Activated CD4-positive, alpha-beta T cell treated with anti-CD3 and anti-CD28 coated beads, Interleukin-2, amount 10 ng/mL, durations not matched to agents 7 days and 5 days (primary cell): ENCODE results near the gene PANX2. TPM values are rescaled to one million over a fixed set of nuclear protein-coding genes. Genes with fewer than 3 reads are reported as not detected.
A peak's percentile ranks its signal among the peaks of the same experiment; 100 is the strongest.
"Not testable (repeated sequence)": the region's sequence is repeated elsewhere in the genome, so short reads cannot be mapped to it uniquely, and the experiment has no call there.

Experiments used
- CTCF ChIA-PET: fragments of 350-600 bp; sonication (Branson Sonifier 250); formaldehyde crosslinking; loops from one replicate; lab custom pipeline; 2021; ENCODE audit warnings: antibody characterized with exemption; lab: Charles Lee
- POLR2A ChIA-PET: fragments of 350-600 bp; sonication (Branson Sonifier 250); formaldehyde crosslinking; loops from one replicate; lab custom pipeline; 2021; ENCODE audit warnings: antibody characterized with exemption; lab: Charles Lee
- DNase-seq: peaks from one replicate; pipeline ENCODE4 v3.0.0-alpha.2; 2020
- H3K27ac Mint-ChIP-seq: one replicate; pipeline ENCODE4 v1.8.0; 2021; ENCODE audit warnings: mild to moderate bottlenecking, moderate library complexity, mixed read lengths
- H3K27me3 Mint-ChIP-seq: one replicate; pipeline ENCODE4 v1.8.0; 2021; ENCODE audit warnings: mixed read lengths
- H3K36me3 Mint-ChIP-seq: one replicate; pipeline ENCODE4 v1.8.0; 2021; ENCODE audit warnings: low read depth, mixed read lengths
- H3K4me1 Mint-ChIP-seq: one replicate; pipeline ENCODE4 v1.8.0; 2021; ENCODE audit warnings: mixed read lengths
- H3K4me3 Mint-ChIP-seq: one replicate; pipeline ENCODE4 v1.8.0; 2021; ENCODE audit warnings: mild to moderate bottlenecking, moderate library complexity, mixed read lengths
- H3K9me3 Mint-ChIP-seq: one replicate; pipeline ENCODE4 v1.8.0; 2021; ENCODE audit warnings: mixed read lengths
- total RNA-seq, 2 experiments: library from RNA; stranded (reverse); gene quantifications; one replicate each; pipeline ENCODE4 v1.2.3, GENCODE V29; 2021

The PANX2 gene
- total RNA-seq, result under 1 TPM; 0.10 TPM

GRCh38 chr22:50170453-50171318, at the start of gene PANX2:
Gene PANX2, plus strand, starts transcription at chr22:50170731. Its CDS starts 0 bp downstream, at chr22:50170731.
- Mint-ChIP-seq H3K27me3 (peaks cover 37% of the 10 kb centered on the region), H3K9me3 (no peaks in the 10 kb centered on the region), H3K36me3 (no peaks in the 10 kb centered on the region), H3K4me3 (peak within 1 kb of the TSS; percentile 59), H3K27ac (no peak within 1 kb of the TSS), H3K4me1 (peaks cover 6% of the 10 kb centered on the region)
- CTCF ChIA-PET, result interaction anchor here (0.7 to 1.3 kb wide), 2 partner anchors 17 to 20 kb away, joined by 3 to 4 read pairs; no protein-coding TSS in a partner anchor
- DNase-seq, result no peak
- POLR2A ChIA-PET, result no interaction called here

GRCh38 chr22:50121202-50121740, 49.3 kb upstream of the PANX2 start:
- Mint-ChIP-seq H3K36me3 (no peaks in the 10 kb centered on the region), H3K4me1 (no peaks in the 10 kb centered on the region), H3K4me3 (no peak overlapping the region), H3K27me3 (peaks cover 18% of the 10 kb centered on the region), H3K27ac (no peak overlapping the region), H3K9me3 (peaks cover 9% of the 10 kb centered on the region)
- no peak for DNase-seq
- CTCF ChIA-PET, result no interaction called here
- POLR2A ChIA-PET, result no interaction called here

GRCh38 chr22:50123119-50123518, 47.4 kb upstream of the PANX2 start:
- no peak for DNase-seq
- Mint-ChIP-seq H3K27me3 (peaks cover 20% of the 10 kb centered on the region), H3K36me3 (no peaks in the 10 kb centered on the region), H3K27ac (no peak overlapping the region), H3K4me3 (no peak overlapping the region), H3K4me1 (no peaks in the 10 kb centered on the region), H3K9me3 (peaks cover 9% of the 10 kb centered on the region)
- POLR2A ChIA-PET, result no interaction called here
- CTCF ChIA-PET, result interaction anchor here (0.7 kb wide), 1 partner anchor 9 kb away, joined by 3 read pairs; no protein-coding TSS in a partner anchor

GRCh38 chr22:50125029-50125428, 45.5 kb upstream of the PANX2 start:
- ChIA-PET CTCF (no interaction called here), POLR2A (no interaction called here)
- no peaks in the 10 kb centered on the region for H3K4me1 Mint-ChIP-seq
- H3K4me3 Mint-ChIP-seq, result no peak overlapping the region
- no peak overlapping the region for H3K27ac Mint-ChIP-seq
- no peaks in the 10 kb centered on the region for H3K36me3 Mint-ChIP-seq
- DNase-seq, result no peak
- H3K27me3 Mint-ChIP-seq, result peaks cover 22% of the 10 kb centered on the region
- peaks cover 9% of the 10 kb centered on the region for H3K9me3 Mint-ChIP-seq

GRCh38 chr22:50129121-50129736, 41.3 kb upstream of the PANX2 start:
- DNase-seq, result no peak
- POLR2A ChIA-PET, result no interaction called here
- Mint-ChIP-seq H3K4me1 (no peaks in the 10 kb centered on the region), H3K4me3 (no peak overlapping the region), H3K27ac (no peak overlapping the region), H3K36me3 (no peaks in the 10 kb centered on the region), H3K27me3 (peaks cover 15% of the 10 kb centered on the region), H3K9me3 (peaks cover 2% of the 10 kb centered on the region)
- CTCF ChIA-PET, result no interaction called here

- Mint-ChIP-seq H3K9me3 (no peaks in the 10 kb centered on the region), H3K4me1 (no peaks in the 10 kb centered on the region), H3K27ac (no peak overlapping the region), H3K4me3 (no peak overlapping the region), H3K36me3 (no peaks in the 10 kb centered on the region), H3K27me3 (peaks cover 22% of the 10 kb centered on the region)
- POLR2A ChIA-PET, result no interaction called here
- CTCF ChIA-PET, result no interaction called here
- no peak for DNase-seq
These were observed 38.6 kb upstream of the PANX2 start for GRCh38 chr22:50131894-50132293.

GRCh38 chr22:50134481-50134880, 36.0 kb upstream of the PANX2 start:
- no peak overlapping the region for H3K27ac Mint-ChIP-seq
- CTCF ChIA-PET, result no interaction called here
- H3K36me3 Mint-ChIP-seq, result no peaks in the 10 kb centered on the region
- peaks cover 20% of the 10 kb centered on the region for H3K27me3 Mint-ChIP-seq
- H3K9me3 Mint-ChIP-seq, result no peaks in the 10 kb centered on the region
- H3K4me3 Mint-ChIP-seq, result no peak overlapping the region
- H3K4me1 Mint-ChIP-seq, result no peaks in the 10 kb centered on the region
- POLR2A ChIA-PET, result no interaction called here
- no peak for DNase-seq

GRCh38 chr22:50136581-50137015, 33.9 kb upstream of the PANX2 start:
- ChIA-PET POLR2A (no interaction called here), CTCF (no interaction called here)
- H3K4me3 Mint-ChIP-seq, result no peak overlapping the region

GRCh38 chr22:50137277-50137676, 33.3 kb upstream of the PANX2 start:
- H3K36me3 Mint-ChIP-seq, CTCF ChIA-PET, H3K4me1 Mint-ChIP-seq, H3K9me3 Mint-ChIP-seq, H3K4me3 Mint-ChIP-seq, DNase-seq, H3K27ac Mint-ChIP-seq, POLR2A ChIA-PET: not testable (repeated sequence)
- H3K27me3 Mint-ChIP-seq, result peaks cover 13% of the 10 kb centered on the region

More at GRCh38 chr22:50136581-50137015, 33.9 kb upstream of the PANX2 start:
- H3K27me3 Mint-ChIP-seq, result peaks cover 13% of the 10 kb centered on the region
- DNase-seq, result no peak
- H3K36me3 Mint-ChIP-seq, result no peaks in the 10 kb centered on the region
- peaks cover 1% of the 10 kb centered on the region for H3K4me1 Mint-ChIP-seq
- no peak overlapping the region for H3K27ac Mint-ChIP-seq
- no peaks in the 10 kb centered on the region for H3K9me3 Mint-ChIP-seq

- POLR2A ChIA-PET, result no interaction called here
- H3K4me1 Mint-ChIP-seq, result peaks cover 1% of the 10 kb centered on the region
- H3K27me3 Mint-ChIP-seq, result peaks cover 11% of the 10 kb centered on the region
- H3K9me3 Mint-ChIP-seq, result no peaks in the 10 kb centered on the region
- H3K36me3 Mint-ChIP-seq, result no peaks in the 10 kb centered on the region
- H3K27ac Mint-ChIP-seq, result no peak overlapping the region
- CTCF ChIA-PET, result no interaction called here
- DNase-seq, result no peak
- H3K4me3 Mint-ChIP-seq, result no peak overlapping the region
These were observed 32.5 kb upstream of the PANX2 start for GRCh38 chr22:50138041-50138440.

GRCh38 chr22:50138988-50139387, 31.5 kb upstream of the PANX2 start:
- peaks cover 12% of the 10 kb centered on the region for H3K27me3 Mint-ChIP-seq
- CTCF ChIA-PET, result no interaction called here
- POLR2A ChIA-PET, result no interaction called here

GRCh38 chr22:50139843-50140415, 30.6 kb upstream of the PANX2 start:
- Mint-ChIP-seq H3K36me3 (no peaks in the 10 kb centered on the region), H3K9me3 (no peaks in the 10 kb centered on the region), H3K27ac (no peak overlapping the region), H3K27me3 (peaks cover 12% of the 10 kb centered on the region), H3K4me3 (no peak overlapping the region), H3K4me1 (peaks cover 1% of the 10 kb centered on the region)
- no peak for DNase-seq
- CTCF ChIA-PET, result no interaction called here
- POLR2A ChIA-PET, result no interaction called here

More at GRCh38 chr22:50138988-50139387, 31.5 kb upstream of the PANX2 start:
- no peaks in the 10 kb centered on the region for H3K9me3 Mint-ChIP-seq
- H3K4me3 Mint-ChIP-seq, result no peak overlapping the region
- no peak overlapping the region for H3K27ac Mint-ChIP-seq
- no peaks in the 10 kb centered on the region for H3K36me3 Mint-ChIP-seq
- DNase-seq, result no peak
- H3K4me1 Mint-ChIP-seq, result peaks cover 1% of the 10 kb centered on the region

GRCh38 chr22:50140615-50141014, 29.9 kb upstream of the PANX2 start:
- ChIA-PET CTCF (no interaction called here), POLR2A (no interaction called here)
- no peaks in the 10 kb centered on the region for H3K36me3 Mint-ChIP-seq

More at GRCh38 chr22:50140615-50141014, 29.9 kb upstream of the PANX2 start:
- peaks cover 12% of the 10 kb centered on the region for H3K27me3 Mint-ChIP-seq
- H3K9me3 Mint-ChIP-seq, result no peaks in the 10 kb centered on the region
- no peak overlapping the region for H3K4me3 Mint-ChIP-seq
- no peak overlapping the region for H3K27ac Mint-ChIP-seq
- H3K4me1 Mint-ChIP-seq, result peaks cover 1% of the 10 kb centered on the region
- DNase-seq, result no peak
